Endothelial cell of umbilical vein (primary cell): ENCODE measurements around the gene PIK3R6. TPM values are rescaled to one million over a fixed set of nuclear protein-coding genes. Genes with fewer than 3 reads are reported as not detected.

Source experiments
- BruUV-seq: library from RNA; stranded (reverse); fragments of 400-500 nt; replicated peaks from 2 replicates; lab custom pipeline; 2021; lab: Mats Ljungman, UMichigan
- CTCF ChIA-PET: fragments of 300-600, 350-600 bp; sonication (Branson Sonifier 250); formaldehyde crosslinking; loops from one replicate; lab custom pipeline; 2021; ENCODE audit warnings: antibody characterized with exemption, inconsistent platforms; lab: Charles Lee
- POLR2A ChIA-PET: fragments of 300-600, 350-600 bp; sonication (Branson Sonifier 250); formaldehyde crosslinking; loops from one replicate; lab custom pipeline; 2021; ENCODE audit warnings: antibody characterized with exemption, inconsistent platforms; lab: Charles Lee
- DNase-seq: peaks from one replicate; pipeline ENCODE4 v3.0.0-alpha.2; 2011; ENCODE audit warnings: low read depth, low spot score
- FAIRE-seq: peaks from 2 replicates; lab custom pipeline; 2011; peaks lifted over from hg19 to GRCh38; lab: Jason Lieb, UNC
- H2AFZ ChIP-seq: 2 replicates; pipeline ENCODE4 v1.6.0; 2012; ENCODE audit warnings: low read depth, low read length, control low read depth, inconsistent platforms
- H3K27ac ChIP-seq: 2 replicates; pipeline ENCODE4 v1.5.1; 2011; ENCODE audit warnings: low read depth, mild to moderate bottlenecking, control low read depth, low read length, moderate library complexity; ENCODE audit not compliant: insufficient read depth
- H3K27me3 ChIP-seq, 2 experiments: 2 replicates each; pipeline versions ENCODE4 v1.6.0 to v1.6.1; 2011; ENCODE audit warnings: low read length in 2 of 2, mixed read lengths in 1 of 2; ENCODE audit not compliant: control insufficient read depth in 2 of 2, insufficient read depth in 2 of 2
- H3K36me3 ChIP-seq, 2 experiments: 2 replicates in 1 of 2; 3 replicates in 1 of 2; pipeline ENCODE4 v1.5.1; 2011; ENCODE audit warnings: low read length in 2 of 2, mild to moderate bottlenecking in 1 of 2, moderate library complexity in 1 of 2; ENCODE audit not compliant: control insufficient read depth in 2 of 2, insufficient read depth in 2 of 2; ENCODE audit errors: extremely low read depth in 1 of 2
- H3K4me1 ChIP-seq: 3 replicates; pipeline ENCODE4 v1.5.1; 2011; ENCODE audit warnings: mild to moderate bottlenecking, low read length; ENCODE audit not compliant: control insufficient read depth, insufficient read depth; ENCODE audit errors: extremely low read depth
- H3K4me2 ChIP-seq: 2 replicates; pipeline ENCODE4 v1.6.1; 2011; ENCODE audit warnings: low read length, control low read depth, mixed read lengths; ENCODE audit not compliant: insufficient read depth
- H3K4me3 ChIP-seq, 3 experiments: fragments of 200-600 bp in 1 of 3; sonication (generic), shearing (Covaris generic) in 1 of 3; replicated peaks in 1 of 3; 2 replicates each; pipeline ENCODE4 v1.5.1; 2011 to 2016; ENCODE audit warnings: control low read depth in 3 of 3, low read length in 3 of 3, mild to moderate bottlenecking in 2 of 3, inconsistent platforms in 1 of 3, low read depth in 1 of 3, moderate library complexity in 1 of 3; ENCODE audit not compliant: insufficient read depth in 1 of 3
- H3K79me2 ChIP-seq: 2 replicates; pipeline ENCODE4 v1.6.0; 2012; ENCODE audit warnings: low read length, inconsistent platforms; ENCODE audit not compliant: control insufficient read depth, insufficient read depth
- H3K9ac ChIP-seq: replicated peaks from 2 replicates; pipeline ENCODE3; 2011; ENCODE audit warnings: low read length, control low read depth; ENCODE audit not compliant: insufficient read depth; ENCODE audit errors: extremely low read depth
- H3K9me1 ChIP-seq: replicated peaks from 3 replicates; pipeline ENCODE4 v1.6.0; 2011; ENCODE audit warnings: mild to moderate bottlenecking, low read length; ENCODE audit not compliant: control insufficient read depth, insufficient read depth; ENCODE audit errors: extremely low read depth
- H3K9me3 ChIP-seq: replicated peaks from 2 replicates; pipeline ENCODE4 v1.5.1; 2012; ENCODE audit warnings: low read length, inconsistent platforms; ENCODE audit not compliant: control insufficient read depth, insufficient read depth
- H4K20me1 ChIP-seq: replicated peaks from 2 replicates; pipeline ENCODE3; 2011; ENCODE audit warnings: mild to moderate bottlenecking, low read length; ENCODE audit not compliant: control insufficient read depth, insufficient read depth; ENCODE audit errors: extremely low read depth
- EZH2 ChIP-seq: IDR thresholded peaks from 2 replicates; pipeline ENCODE4 v1.6.1; 2012; ENCODE audit warnings: borderline replicate concordance, low read depth, mild to moderate bottlenecking, moderate library complexity, low read length, inconsistent platforms; ENCODE audit not compliant: severe bottlenecking
- FOS ChIP-seq: IDR thresholded peaks from 2 replicates; pipeline ENCODE4 v1.6.1; 2011; ENCODE audit warnings: mild to moderate bottlenecking, low read length, moderate library complexity, borderline replicate concordance; ENCODE audit not compliant: insufficient read depth
- JUN ChIP-seq: IDR thresholded peaks from 2 replicates; pipeline ENCODE4 v1.6.1; 2011; ENCODE audit warnings: borderline replicate concordance, low read depth; ENCODE audit not compliant: insufficient read length, insufficient read depth
- MAX ChIP-seq: IDR thresholded peaks from 2 replicates; pipeline ENCODE4 v1.6.1; 2011; ENCODE audit not compliant: insufficient read depth, insufficient read length
- MYC ChIP-seq: IDR thresholded peaks from one replicate; pipeline ENCODE4 v1.6.1; 2011; ENCODE audit warnings: mild to moderate bottlenecking, low read depth, low read length
- POLR2A ChIP-seq: IDR thresholded peaks from 2 replicates; pipeline ENCODE4 v1.6.1; 2012; ENCODE audit warnings: low read depth, mild to moderate bottlenecking, control low read depth, low read length
- POLR2AphosphoS5 ChIP-seq: IDR thresholded peaks from 2 replicates; pipeline ENCODE4 v1.6.1; 2012; ENCODE audit warnings: low read depth, mild to moderate bottlenecking, control low read depth, low read length, moderate library complexity; ENCODE audit not compliant: insufficient read depth
- dilution Hi-C: fragments of 300-500 bp; cut with MboI; formaldehyde crosslinking; loops from one replicate; pipeline ENCODE4 v1.15.0; 2019; ENCODE audit warnings: low sequenced_read_pairs; ENCODE audit not compliant: extremely low pct_ligation_motif_present
- intact Hi-C: fragments of 100-400 bp; cut with micrococcal nuclease; formaldehyde crosslinking; loops from one replicate; pipeline ENCODE4 v1.10.0; 2022
- polyA plus RNA-seq, 4 experiments: library from polyadenylated mRNA; depleted of rRNA in 3 of 4; stranded (reverse) in 3 of 4; unstranded in 1 of 4; fragments of >200 nt; gene quantifications; 2 replicates each; pipeline versions ENCODE4 v1.2.1 to v1.2.3, GENCODE V29; 2011 to 2012; ENCODE audit warnings: missing spikeins in 1 of 4
- total RNA-seq: library from RNA; stranded (reverse); gene quantifications from 2 replicates; pipeline ENCODE4 v1.2.3, GENCODE V29; 2021

Gene PIK3R6
- total and polyA plus RNA-seq, 2 donors (not counting 3 experiments of a cell fraction or from before 2014, with no cell fraction given), result not detected

GRCh38 chr17:8830141-8830540, 37.3 kb downstream of the PIK3R6 start:
- no peaks in the 10 kb centered on the region for H3K27me3 ChIP-seq
- dilution Hi-C loops (no loop called here), intact Hi-C loops (no loop called here)
- FAIRE-seq (no peak), DNase-seq (no peak)
- ChIA-PET POLR2A (no interaction called here), CTCF (no interaction called here)
- no peak overlapping the region for H2AFZ ChIP-seq
- H3K9me3 ChIP-seq, result no peaks in the 10 kb centered on the region
- H3K27ac ChIP-seq, result no peak overlapping the region
- no peak for TF ChIP-seq POLR2AphosphoS5
- no peak for TF ChIP-seq MYC
- no peak for TF ChIP-seq EZH2
- TF ChIP-seq MAX, result no peak
- no peak for TF ChIP-seq FOS
- no peaks in the 10 kb centered on the region for H3K4me1 ChIP-seq
- no peak overlapping the region for H3K4me3 ChIP-seq
- no peaks in the 10 kb centered on the region for H3K79me2 ChIP-seq
- H3K4me2 ChIP-seq, result no peak overlapping the region
- no peaks in the 10 kb centered on the region for H4K20me1 ChIP-seq
- no peaks in the 10 kb centered on the region for H3K9me1 ChIP-seq
- no TSS peak for BruUV-seq
- no peak overlapping the region for H3K9ac ChIP-seq
- H3K36me3 ChIP-seq, result no peaks in the 10 kb centered on the region

GRCh38 chr17:8829036-8829941, 38.2 kb downstream of the PIK3R6 start:
- no peaks in the 10 kb centered on the region for H4K20me1 ChIP-seq
- no peak overlapping the region for H3K27ac ChIP-seq
- no peak overlapping the region for H3K4me3 ChIP-seq
- intact Hi-C loops (no loop called here), dilution Hi-C loops (no loop called here)
- no peaks in the 10 kb centered on the region for H3K4me1 ChIP-seq
- ChIA-PET POLR2A (no interaction called here), CTCF (no interaction called here)
- H3K4me2 ChIP-seq, result no peak overlapping the region
- FAIRE-seq (no peak), DNase-seq (no peak)
- H3K9me1 ChIP-seq, result no peaks in the 10 kb centered on the region
- BruUV-seq, result no TSS peak
- no peaks in the 10 kb centered on the region for H3K27me3 ChIP-seq
- TF ChIP-seq EZH2, result no peak
- no peak for TF ChIP-seq POLR2A
- no peak for TF ChIP-seq MYC
- TF ChIP-seq JUN, result no peak
- H3K79me2 ChIP-seq, result no peaks in the 10 kb centered on the region
- H2AFZ ChIP-seq, result no peak overlapping the region
- no peaks in the 10 kb centered on the region for H3K9me3 ChIP-seq
- H3K36me3 ChIP-seq, result no peaks in the 10 kb centered on the region
- no peak overlapping the region for H3K9ac ChIP-seq
